22Rv1 (cell line): ENCODE results near the gene CPD.

Source experiments
- H3K27ac ChIP-seq: fragments of 450-650 bp; 2 replicates; pipeline ENCODE4 v1.5.1; 2017
- CTCF ChIP-seq: fragments of 450-650 bp; IDR thresholded peaks from 2 replicates; pipeline ENCODE4 v1.5.1; 2017; ENCODE audit warnings: mild to moderate bottlenecking
- ZFX ChIP-seq: fragments of 450-650 bp; IDR thresholded peaks from 2 replicates; pipeline ENCODE4 v1.6.1; 2017; ENCODE audit warnings: antibody characterized with exemption, borderline replicate concordance

Gene CPD

GRCh38 chr17:30339086-30339485 is 39.6 kb upstream of the CPD start:
- TF ChIP-seq ZFX: no peak
- TF ChIP-seq CTCF: no peak
- no peak overlapping the region for H3K27ac ChIP-seq

- TF ChIP-seq CTCF (no peak), ZFX (no peak)
- no peak overlapping the region for H3K27ac ChIP-seq
These were observed 37.8 kb upstream of the CPD start for GRCh38 chr17:30340801-30341356.

GRCh38 chr17:30341703-30342249 is 37.0 kb upstream of the CPD start:
- TF ChIP-seq CTCF (no peak), ZFX (no peak)
- no peak overlapping the region for H3K27ac ChIP-seq

- H3K27ac ChIP-seq: peak overlapping the region; percentile 94
These were observed 35.5 kb upstream of the CPD start for GRCh38 chr17:30343244-30343643.

- no peak for TF ChIP-seq CTCF
- TF ChIP-seq ZFX: no peak
- H3K27ac ChIP-seq: peak overlapping the region; percentile 94
These were observed 34.9 kb upstream of the CPD start for GRCh38 chr17:30343796-30344195.

GRCh38 chr17:30344283-30345088 is 34.2 kb upstream of the CPD start:
- TF ChIP-seq ZFX: no peak
- no peak for TF ChIP-seq CTCF
- peak overlapping the region; percentile 94 for H3K27ac ChIP-seq

GRCh38 chr17:30345089-30345433 is 33.7 kb upstream of the CPD start:
- peak overlapping the region; percentile 94 for H3K27ac ChIP-seq
- TF ChIP-seq ZFX: no peak
- TF ChIP-seq CTCF: no peak
